ENCODE data around the gene CDC27. TPM values are rescaled to one million over a fixed set of nuclear protein-coding genes. Genes with fewer than 3 reads are reported as not detected.
A peak's percentile ranks its signal among the peaks of the same experiment; 100 is the strongest.

The CDC27 gene
- total and polyA plus RNA-seq, 2 donors (not counting 1 experiment from before 2014, with no cell fraction given) = 106 to 137 TPM

DNA sequence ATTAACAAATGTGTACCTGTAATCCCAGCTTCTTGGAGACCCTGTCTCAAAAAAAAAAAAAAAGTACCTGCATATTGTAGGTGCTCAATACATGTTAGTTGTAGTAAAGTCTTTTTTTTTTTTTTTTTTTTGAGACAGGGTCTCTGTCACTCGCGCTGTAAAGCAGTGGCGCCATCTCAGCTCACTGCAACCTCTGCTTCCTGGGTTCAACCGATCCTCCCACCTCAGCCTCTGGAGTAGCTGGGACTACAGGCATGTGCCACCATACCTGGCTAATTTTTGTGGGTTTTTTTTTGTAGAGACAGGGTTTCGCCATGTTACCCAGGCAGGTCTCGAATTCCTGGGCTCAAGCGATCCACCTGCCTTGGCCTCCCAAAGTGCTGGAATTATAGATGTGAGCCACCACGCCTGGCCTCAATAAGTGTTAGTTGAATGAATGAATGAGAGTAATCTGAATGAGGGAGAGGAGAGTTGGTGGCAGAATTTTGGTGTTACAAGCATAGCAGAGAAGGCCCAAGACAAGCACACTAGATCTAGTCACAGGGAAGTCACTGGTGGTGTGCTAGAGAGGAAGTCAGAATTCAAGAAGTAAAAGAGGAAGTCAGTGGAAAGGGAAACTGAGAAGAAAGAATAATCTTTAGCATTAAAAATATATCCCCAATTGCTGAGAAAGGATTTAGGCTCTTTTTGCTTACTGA is 10.7 kb upstream of the CDC27 start:
- Histone ChIP-seq H3K4me1 (ENCODE audit: control insufficient read depth, extremely low read depth, insufficient read depth, low read length) (peaks cover 5% of the 10 kb centered on the region), H2AFZ (ENCODE audit: low read length) (no peak overlapping the region), H3K36me3 (ENCODE audit: control insufficient read depth, insufficient read depth, low read length) (no peaks in the 10 kb centered on the region), H3K4me3 (replicated peaks in 1 of 4; ENCODE audit: control extremely low read depth in 1 of 4, insufficient read depth in 1 of 4, low read depth in 3 of 4, low read length in 4 of 4) (no peak overlapping the region), H3K79me2 (ENCODE audit: control insufficient read depth, insufficient read depth, low read length) (no peaks in the 10 kb centered on the region), H3K9ac (ENCODE audit: insufficient read depth, low read length) (no peak overlapping the region), H3K9me3 (ENCODE audit: control insufficient read depth, insufficient read depth, low read depth, low read length) (no peaks in the 10 kb centered on the region), H3K4me2 (ENCODE audit: extremely low read depth, insufficient read depth, low read length) (no peak overlapping the region), H3K27me3 (ENCODE audit: control insufficient read depth, insufficient read depth, low read length) (no peaks in the 10 kb centered on the region), H4K20me1 (ENCODE audit: control insufficient read depth, extremely low read depth, insufficient read depth, low read length) (no peaks in the 10 kb centered on the region), H3K27ac (ENCODE audit: insufficient read depth, low read length) (no peak overlapping the region)
- TF ChIP-seq EZH2 (IDR thresholded peaks at IDR 0.05; ENCODE audit: low read length, missing control alignments) = no peak
- TF ChIP-seq, protein P1, sequence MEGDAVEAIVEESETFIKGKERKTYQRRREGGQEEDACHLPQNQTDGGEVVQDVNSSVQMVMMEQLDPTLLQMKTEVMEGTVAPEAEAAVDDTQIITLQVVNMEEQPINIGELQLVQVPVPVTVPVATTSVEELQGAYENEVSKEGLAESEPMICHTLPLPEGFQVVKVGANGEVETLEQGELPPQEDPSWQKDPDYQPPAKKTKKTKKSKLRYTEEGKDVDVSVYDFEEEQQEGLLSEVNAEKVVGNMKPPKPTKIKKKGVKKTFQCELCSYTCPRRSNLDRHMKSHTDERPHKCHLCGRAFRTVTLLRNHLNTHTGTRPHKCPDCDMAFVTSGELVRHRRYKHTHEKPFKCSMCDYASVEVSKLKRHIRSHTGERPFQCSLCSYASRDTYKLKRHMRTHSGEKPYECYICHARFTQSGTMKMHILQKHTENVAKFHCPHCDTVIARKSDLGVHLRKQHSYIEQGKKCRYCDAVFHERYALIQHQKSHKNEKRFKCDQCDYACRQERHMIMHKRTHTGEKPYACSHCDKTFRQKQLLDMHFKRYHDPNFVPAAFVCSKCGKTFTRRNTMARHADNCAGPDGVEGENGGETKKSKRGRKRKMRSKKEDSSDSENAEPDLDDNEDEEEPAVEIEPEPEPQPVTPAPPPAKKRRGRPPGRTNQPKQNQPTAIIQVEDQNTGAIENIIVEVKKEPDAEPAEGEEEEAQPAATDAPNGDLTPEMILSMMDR (conservative IDR thresholded peaks at IDR 0.05 in 1 of 2, IDR thresholded peaks at IDR 0.05 in 1 of 2; ENCODE audit: low read depth in 1 of 2, low read length in 2 of 2) = no peak
- no peak for DNase-seq (ENCODE audit: low read depth in 2 of 2)

DNA sequence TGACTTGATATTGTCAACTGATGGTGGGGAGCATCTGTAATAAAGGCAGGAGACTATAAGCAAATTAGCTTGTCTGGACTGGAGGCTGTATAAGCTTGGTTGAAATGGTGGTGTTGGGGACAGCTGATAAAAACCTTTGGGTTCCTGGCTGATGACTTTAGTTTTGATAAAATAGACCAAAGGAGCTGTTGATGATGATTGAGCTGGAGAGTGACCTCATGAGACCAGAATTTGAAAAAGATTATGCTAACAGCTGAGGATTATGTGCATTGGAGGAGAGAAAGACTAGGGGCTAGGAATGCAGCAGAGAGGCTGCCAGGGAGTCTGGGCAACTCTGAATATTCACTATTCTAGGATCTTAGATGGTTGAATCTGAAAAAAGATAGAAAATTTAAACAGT is 8.7 kb upstream of the CDC27 start:
- Histone ChIP-seq H3K27me3 (ENCODE audit: control insufficient read depth, insufficient read depth, low read length) (no peaks in the 10 kb centered on the region), H3K79me2 (ENCODE audit: control insufficient read depth, insufficient read depth, low read length) (no peaks in the 10 kb centered on the region), H4K20me1 (ENCODE audit: control insufficient read depth, extremely low read depth, insufficient read depth, low read length) (no peaks in the 10 kb centered on the region), H3K27ac (ENCODE audit: insufficient read depth, low read length) (no peak overlapping the region), H3K9me3 (ENCODE audit: control insufficient read depth, insufficient read depth, low read depth, low read length) (no peaks in the 10 kb centered on the region), H3K9ac (ENCODE audit: insufficient read depth, low read length) (no peak overlapping the region), H3K4me2 (ENCODE audit: extremely low read depth, insufficient read depth, low read length) (no peak overlapping the region), H2AFZ (ENCODE audit: low read length) (no peak overlapping the region), H3K36me3 (ENCODE audit: control insufficient read depth, insufficient read depth, low read length) (no peaks in the 10 kb centered on the region), H3K4me3 (replicated peaks in 1 of 4; ENCODE audit: control extremely low read depth in 1 of 4, insufficient read depth in 1 of 4, low read depth in 3 of 4, low read length in 4 of 4) (no peak overlapping the region), H3K4me1 (ENCODE audit: control insufficient read depth, extremely low read depth, insufficient read depth, low read length) (no peaks in the 10 kb centered on the region)
- TF ChIP-seq, protein P1 (conservative IDR thresholded peaks at IDR 0.05 in 1 of 2, IDR thresholded peaks at IDR 0.05 in 1 of 2; ENCODE audit: low read depth in 1 of 2, low read length in 2 of 2) = no peak
- TF ChIP-seq EZH2 (IDR thresholded peaks at IDR 0.05; ENCODE audit: low read length, missing control alignments) = no peak
- peak in 1 of 2 donors; percentile 20 for DNase-seq (ENCODE audit: low read depth in 2 of 2)

DNA sequence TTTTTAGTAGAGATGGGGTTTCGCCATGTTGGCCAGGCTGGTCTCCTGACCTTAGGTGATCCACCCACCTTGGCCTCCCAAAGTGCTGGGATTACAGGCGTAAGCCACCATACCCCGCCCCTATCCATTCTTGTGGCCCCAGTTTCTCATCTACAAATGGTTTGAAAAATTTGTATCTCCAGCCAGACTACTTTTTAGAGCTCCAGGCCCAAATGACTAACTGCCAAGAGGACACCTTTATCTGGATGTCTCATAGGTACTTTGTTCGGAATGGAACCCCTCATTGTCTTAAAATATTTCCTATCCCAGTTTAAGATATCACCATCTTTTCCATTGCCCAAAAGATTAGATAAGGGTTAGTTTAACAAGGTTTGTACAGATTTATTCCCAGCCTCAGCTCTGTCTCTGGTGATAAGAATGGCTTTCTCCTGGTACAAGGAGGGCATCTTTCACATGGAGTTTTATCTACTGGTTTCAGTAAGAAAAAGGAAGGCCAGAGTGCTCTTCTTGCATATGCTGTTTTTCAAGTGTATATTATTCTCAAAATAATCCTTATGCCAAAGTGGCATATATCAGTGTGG is 4.9 kb upstream of the CDC27 start:
- H3K9me3 ChIP-seq (ENCODE audit: control insufficient read depth, insufficient read depth, low read depth, low read length) = no peaks in the 10 kb centered on the region
- peaks cover under 1% of the 10 kb centered on the region for H3K79me2 ChIP-seq (ENCODE audit: control insufficient read depth, insufficient read depth, low read length)
- TF ChIP-seq, protein P1 (conservative IDR thresholded peaks at IDR 0.05 in 1 of 2, IDR thresholded peaks at IDR 0.05 in 1 of 2; ENCODE audit: low read depth in 1 of 2, low read length in 2 of 2) = no peak
- no peak for TF ChIP-seq EZH2 (IDR thresholded peaks at IDR 0.05; ENCODE audit: low read length, missing control alignments)
- H3K27ac ChIP-seq (ENCODE audit: insufficient read depth, low read length) = no peak overlapping the region
- no peak overlapping the region for H3K4me3 ChIP-seq (replicated peaks in 1 of 4; ENCODE audit: control extremely low read depth in 1 of 4, insufficient read depth in 1 of 4, low read depth in 3 of 4, low read length in 4 of 4)
- H3K4me2 ChIP-seq (ENCODE audit: extremely low read depth, insufficient read depth, low read length) = no peak overlapping the region
- H3K36me3 ChIP-seq (ENCODE audit: control insufficient read depth, insufficient read depth, low read length) = no peaks in the 10 kb centered on the region
- no peak overlapping the region for H3K9ac ChIP-seq (ENCODE audit: insufficient read depth, low read length)
- H3K4me1 ChIP-seq (ENCODE audit: control insufficient read depth, extremely low read depth, insufficient read depth, low read length) = no peaks in the 10 kb centered on the region
- H4K20me1 ChIP-seq (ENCODE audit: control insufficient read depth, extremely low read depth, insufficient read depth, low read length) = no peaks in the 10 kb centered on the region
- H3K27me3 ChIP-seq (ENCODE audit: control insufficient read depth, insufficient read depth, low read length) = no peaks in the 10 kb centered on the region
- no peak overlapping the region for H2AFZ ChIP-seq (ENCODE audit: low read length)
- DNase-seq (ENCODE audit: low read depth in 2 of 2) = no peak
